Measurements from ENCODE around the gene TYMS. TPM values are rescaled to one million over a fixed set of nuclear protein-coding genes. Genes with fewer than 3 reads are reported as not detected.

The TYMS gene
- total and polyA plus RNA-seq, 9 of the 15 experiments (the other 6 are each of a cell fraction or from before 2014, with no cell fraction given), result 69.1 to 409 (median 175) TPM

DNA sequence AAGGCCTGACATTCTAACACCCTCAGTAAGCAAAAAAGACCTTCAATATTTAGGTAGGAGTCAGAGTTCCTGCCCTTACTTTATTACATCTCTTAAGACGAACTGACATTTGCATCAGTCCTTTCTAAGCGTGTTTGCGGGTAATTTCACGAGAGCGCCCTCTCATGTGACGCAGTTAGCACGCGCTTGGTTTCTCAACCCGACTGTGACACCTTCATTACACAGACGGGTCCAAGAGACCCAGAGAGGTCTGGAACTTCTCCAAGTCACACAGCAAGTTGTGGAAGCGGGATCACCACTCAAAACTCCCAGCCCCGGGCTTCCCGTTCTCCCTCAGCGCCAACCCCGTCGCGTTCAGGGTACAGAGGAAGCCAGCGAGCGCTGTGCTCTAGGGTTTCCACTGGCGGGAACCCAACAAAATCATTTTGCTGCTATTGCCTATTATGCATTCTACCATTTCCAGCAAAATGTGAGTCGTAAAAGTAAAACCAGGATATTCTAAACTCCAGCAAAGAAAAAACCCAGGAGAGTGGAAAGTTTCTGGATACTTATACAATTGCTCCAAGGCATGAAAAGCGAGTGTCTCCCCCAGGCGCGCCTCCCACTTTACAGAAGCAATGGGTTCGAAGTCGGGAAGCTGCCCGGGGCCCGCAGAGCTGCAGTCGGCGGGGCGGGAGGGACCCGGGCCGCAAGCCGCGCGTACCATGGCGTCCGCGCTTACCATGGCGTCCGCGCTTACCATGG is 54.4 kb downstream of the TYMS start (continued):
- TF ChIP-seq ZNF184 (CRISPR knock-in tag; IDR thresholded peaks at IDR 0.05) (no peak), ZBTB8A (IDR thresholded peaks at IDR 0.05; ENCODE audit: partially characterized antibody) (no peak), KLF1 (tag; IDR thresholded peaks at IDR 0.05) (no peak), KDM4B (IDR thresholded peaks at IDR 0.05; ENCODE audit: borderline replicate concordance in 2 of 2, low read depth in 1 of 2) (no peak), HNRNPK (IDR thresholded peaks at IDR 0.05; ENCODE audit: low read depth, low read length, poor library complexity, severe bottlenecking) (no peak), BRD4 (IDR thresholded peaks at IDR 0.05) (peak; percentile 75), ARID1B (IDR thresholded peaks at IDR 0.05) (no peak), CBFB (CRISPR knock-in tag; IDR thresholded peaks at IDR 0.05) (peak; percentile 73; the same call in 1 of the 2 replicates), LARP7 (IDR thresholded peaks at IDR 0.05) (no peak), GABPB1 (CRISPR knock-in tag; IDR thresholded peaks at IDR 0.05) (peak; percentile 73; the same call in 1 of the 2 replicates)
- TF ChIP-seq, protein P1, sequence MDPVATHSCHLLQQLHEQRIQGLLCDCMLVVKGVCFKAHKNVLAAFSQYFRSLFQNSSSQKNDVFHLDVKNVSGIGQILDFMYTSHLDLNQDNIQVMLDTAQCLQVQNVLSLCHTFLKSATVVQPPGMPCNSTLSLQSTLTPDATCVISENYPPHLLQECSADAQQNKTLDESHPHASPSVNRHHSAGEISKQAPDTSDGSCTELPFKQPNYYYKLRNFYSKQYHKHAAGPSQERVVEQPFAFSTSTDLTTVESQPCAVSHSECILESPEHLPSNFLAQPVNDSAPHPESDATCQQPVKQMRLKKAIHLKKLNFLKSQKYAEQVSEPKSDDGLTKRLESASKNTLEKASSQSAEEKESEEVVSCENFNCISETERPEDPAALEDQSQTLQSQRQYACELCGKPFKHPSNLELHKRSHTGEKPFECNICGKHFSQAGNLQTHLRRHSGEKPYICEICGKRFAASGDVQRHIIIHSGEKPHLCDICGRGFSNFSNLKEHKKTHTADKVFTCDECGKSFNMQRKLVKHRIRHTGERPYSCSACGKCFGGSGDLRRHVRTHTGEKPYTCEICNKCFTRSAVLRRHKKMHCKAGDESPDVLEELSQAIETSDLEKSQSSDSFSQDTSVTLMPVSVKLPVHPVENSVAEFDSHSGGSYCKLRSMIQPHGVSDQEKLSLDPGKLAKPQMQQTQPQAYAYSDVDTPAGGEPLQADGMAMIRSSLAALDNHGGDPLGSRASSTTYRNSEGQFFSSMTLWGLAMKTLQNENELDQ (CRISPR knock-in tag; IDR thresholded peaks at IDR 0.05; ENCODE audit: borderline replicate concordance), result no peak
- TF ChIP-seq, protein P2, sequence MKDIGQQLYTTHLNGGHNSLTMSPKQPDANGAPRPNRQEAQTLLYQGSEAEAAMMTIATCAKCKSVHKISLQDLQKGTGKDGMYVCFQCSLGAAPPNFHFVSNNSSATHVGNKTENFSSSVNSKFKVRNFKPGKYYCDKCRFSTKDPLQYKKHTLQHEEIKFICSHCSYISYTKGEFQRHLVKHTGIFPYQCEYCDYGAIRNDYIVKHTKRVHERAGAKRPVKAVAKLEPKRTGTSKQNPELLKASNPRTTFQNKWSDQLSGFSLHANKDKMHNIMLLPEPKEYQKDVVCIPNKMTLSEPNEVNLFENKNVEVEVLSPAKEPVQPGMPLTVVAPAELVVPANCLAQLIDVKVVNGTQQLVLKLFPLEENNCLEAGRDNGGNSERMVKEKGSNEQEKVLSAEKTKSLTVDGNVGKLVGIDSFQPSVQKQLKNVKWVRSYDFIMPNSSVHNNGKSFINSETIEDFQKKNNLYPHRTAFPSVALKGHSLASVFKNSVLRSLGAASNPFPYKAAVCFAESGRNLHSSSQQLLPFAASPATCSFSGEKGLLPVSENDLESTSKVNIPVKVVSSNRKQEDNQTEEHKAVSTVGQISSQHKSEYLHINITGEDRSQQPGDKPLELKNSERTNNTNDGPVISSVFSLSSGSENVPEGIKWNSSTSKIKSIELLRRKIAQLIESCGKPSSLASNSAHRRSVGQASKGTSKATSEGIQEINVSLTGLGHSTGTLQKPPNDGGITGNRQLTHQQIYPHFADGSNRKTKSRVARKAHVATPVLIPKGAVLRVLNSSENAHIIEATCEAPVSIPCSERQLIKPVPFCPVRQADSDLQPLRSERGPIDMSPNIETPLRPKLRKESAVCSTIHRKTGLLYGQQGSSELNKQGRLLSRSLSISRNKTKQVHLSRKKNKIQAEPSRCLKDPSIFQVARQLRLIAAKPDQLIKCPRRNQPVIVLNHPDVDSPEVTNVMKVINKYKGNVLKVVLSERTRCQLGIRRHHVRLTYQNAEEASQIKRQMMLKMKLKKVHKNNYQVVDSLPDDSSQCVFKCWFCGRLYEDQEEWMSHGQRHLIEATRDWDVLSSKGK (CRISPR knock-in tag; IDR thresholded peaks at IDR 0.05), result no peak
- TF ChIP-seq, protein P3, sequence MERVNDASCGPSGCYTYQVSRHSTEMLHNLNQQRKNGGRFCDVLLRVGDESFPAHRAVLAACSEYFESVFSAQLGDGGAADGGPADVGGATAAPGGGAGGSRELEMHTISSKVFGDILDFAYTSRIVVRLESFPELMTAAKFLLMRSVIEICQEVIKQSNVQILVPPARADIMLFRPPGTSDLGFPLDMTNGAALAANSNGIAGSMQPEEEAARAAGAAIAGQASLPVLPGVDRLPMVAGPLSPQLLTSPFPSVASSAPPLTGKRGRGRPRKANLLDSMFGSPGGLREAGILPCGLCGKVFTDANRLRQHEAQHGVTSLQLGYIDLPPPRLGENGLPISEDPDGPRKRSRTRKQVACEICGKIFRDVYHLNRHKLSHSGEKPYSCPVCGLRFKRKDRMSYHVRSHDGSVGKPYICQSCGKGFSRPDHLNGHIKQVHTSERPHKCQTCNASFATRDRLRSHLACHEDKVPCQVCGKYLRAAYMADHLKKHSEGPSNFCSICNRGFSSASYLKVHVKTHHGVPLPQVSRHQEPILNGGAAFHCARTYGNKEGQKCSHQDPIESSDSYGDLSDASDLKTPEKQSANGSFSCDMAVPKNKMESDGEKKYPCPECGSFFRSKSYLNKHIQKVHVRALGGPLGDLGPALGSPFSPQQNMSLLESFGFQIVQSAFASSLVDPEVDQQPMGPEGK (CRISPR knock-in tag; IDR thresholded peaks at IDR 0.05; ENCODE audit: borderline replicate concordance), result no peak
- TF ChIP-seq, protein P4, sequence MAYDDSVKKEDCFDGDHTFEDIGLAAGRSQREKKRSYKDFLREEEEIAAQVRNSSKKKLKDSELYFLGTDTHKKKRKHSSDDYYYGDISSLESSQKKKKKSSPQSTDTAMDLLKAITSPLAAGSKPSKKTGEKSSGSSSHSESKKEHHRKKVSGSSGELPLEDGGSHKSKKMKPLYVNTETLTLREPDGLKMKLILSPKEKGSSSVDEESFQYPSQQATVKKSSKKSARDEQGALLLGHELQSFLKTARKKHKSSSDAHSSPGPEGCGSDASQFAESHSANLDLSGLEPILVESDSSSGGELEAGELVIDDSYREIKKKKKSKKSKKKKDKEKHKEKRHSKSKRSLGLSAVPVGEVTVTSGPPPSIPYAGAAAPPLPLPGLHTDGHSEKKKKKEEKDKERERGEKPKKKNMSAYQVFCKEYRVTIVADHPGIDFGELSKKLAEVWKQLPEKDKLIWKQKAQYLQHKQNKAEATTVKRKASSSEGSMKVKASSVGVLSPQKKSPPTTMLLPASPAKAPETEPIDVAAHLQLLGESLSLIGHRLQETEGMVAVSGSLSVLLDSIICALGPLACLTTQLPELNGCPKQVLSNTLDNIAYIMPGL (CRISPR knock-in tag; IDR thresholded peaks at IDR 0.05), result no peak
- TF ChIP-seq, protein P5, sequence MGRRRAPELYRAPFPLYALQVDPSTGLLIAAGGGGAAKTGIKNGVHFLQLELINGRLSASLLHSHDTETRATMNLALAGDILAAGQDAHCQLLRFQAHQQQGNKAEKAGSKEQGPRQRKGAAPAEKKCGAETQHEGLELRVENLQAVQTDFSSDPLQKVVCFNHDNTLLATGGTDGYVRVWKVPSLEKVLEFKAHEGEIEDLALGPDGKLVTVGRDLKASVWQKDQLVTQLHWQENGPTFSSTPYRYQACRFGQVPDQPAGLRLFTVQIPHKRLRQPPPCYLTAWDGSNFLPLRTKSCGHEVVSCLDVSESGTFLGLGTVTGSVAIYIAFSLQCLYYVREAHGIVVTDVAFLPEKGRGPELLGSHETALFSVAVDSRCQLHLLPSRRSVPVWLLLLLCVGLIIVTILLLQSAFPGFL (CRISPR knock-in tag; IDR thresholded peaks at IDR 0.05), result no peak
